HG03108 (cell line): ENCODE measurements around the gene IL7R.

ENCODE experiments used
- ATAC-seq: cut with Tn5 transposase; IDR thresholded peaks from one replicate; pipeline ENCODE4 v1.9.1; 2021; ENCODE audit warnings: moderate library complexity; ENCODE audit not compliant: unreplicated experiment

The IL7R gene

DNA sequence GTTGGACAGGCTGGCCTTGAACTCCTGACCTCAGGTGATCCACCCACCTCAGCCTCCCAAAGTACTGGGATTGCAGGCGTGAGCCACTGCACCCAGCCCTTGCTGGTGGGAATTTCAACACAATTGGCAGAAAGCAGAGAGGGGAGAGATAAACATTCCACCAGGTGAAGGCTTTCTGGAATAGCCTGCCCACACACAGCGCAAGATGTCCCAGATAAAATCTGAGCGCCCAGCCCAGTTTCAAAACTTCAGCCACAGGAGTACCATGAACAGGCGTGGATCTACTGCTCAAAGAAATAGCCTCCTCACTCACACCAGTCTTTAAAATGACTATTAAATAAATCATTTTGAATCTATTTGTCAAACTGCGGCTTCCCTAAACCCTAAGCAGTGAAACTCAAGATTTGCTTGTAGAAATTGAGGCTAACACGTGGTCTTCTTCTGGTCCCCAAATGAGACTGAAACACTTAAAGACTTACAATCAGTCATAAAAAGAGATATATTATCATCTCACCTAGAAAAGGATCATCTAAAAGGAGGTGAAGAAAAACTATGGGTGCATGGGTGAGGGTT lies 47.0 kb downstream of the IL7R start:
- ATAC-seq = no peak

GRCh38 chr5:35904443-35905132 lies 47.9 kb downstream of the IL7R start:
- ATAC-seq = no peak

DNA sequence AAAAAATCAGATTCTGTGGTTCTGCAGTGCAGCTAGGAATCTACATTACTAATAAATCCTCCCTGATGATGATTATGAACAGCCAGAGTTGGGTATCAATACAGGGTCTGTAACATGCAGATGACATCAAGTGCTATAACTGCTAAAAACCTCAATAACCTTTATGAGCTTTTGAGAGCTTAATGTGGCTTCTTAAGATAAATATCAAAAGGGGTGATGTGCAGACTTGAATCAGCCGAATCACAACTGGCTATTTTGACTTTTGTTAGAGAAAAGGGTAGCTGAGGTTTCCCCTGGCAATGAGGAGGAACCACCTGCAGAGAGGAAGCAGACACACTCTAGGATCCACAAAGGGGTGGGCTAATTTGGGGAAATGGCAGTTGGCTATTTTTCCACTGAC lies 51.5 kb downstream of the IL7R start:
- ATAC-seq = no peak

DNA sequence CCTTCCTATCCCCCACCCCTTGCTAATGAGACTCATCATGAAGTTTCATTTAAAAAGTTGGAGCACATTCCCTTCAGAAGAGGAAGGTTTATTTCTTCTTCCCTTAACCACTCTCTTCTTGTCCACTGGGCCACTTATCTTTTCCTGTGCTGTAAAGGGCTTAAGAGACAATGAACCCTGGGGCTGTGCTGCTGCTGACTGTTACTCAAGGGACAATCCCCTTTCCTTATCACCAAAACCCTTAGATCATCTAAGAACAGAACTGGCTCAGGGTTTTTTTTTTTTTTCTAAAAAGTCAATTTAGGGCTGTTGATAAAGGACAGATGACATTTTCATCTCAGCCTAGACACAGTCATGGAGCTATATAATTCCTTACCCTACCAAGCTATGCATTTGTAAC lies 52.1 kb downstream of the IL7R start:
- no peak for ATAC-seq

- no peak for ATAC-seq
These were observed 62.5 kb downstream of the IL7R start for GRCh38 chr5:35919191-35919590.

DNA sequence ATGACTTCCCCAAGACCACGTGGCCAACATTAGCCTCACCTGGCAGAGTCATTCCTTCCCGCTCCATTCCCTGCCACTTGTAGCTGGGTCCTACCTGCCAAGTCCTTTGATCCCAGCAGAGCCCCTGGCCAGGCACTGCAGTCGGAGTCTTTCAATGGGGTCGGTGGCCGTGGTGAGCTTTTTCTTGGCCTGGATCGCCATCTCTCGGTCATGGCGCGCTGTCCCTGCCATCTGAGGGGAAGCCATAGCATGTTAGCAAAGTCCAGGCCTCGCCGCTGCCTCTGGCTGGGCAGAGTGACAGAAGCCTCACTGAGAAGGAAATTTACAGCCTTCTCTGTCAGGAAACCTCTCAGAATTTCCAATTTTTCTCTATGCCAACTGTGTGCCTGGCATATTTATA lies 64.2 kb downstream of the IL7R start:
- no peak for ATAC-seq

DNA sequence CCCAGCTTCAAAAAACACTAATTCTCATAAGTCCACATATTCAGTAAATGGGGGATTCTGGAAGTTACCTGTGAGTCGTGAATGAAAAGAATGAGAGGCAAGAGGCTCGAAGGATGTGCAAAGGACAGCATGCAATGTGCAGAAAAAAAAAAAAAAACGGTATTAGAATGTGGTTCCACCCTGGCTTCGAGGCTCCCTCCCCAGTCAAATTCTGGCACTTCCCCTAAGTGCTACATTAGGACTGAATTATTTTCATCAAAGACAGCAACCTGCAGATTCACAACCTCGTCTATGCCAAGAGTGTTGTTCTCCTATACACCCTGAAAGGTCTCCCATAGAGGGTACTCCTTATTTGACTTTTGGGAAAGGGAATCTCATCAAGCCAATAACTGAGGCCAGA lies 65.2 kb downstream of the IL7R start:
- ATAC-seq = no peak

- ATAC-seq = no peak
These were observed 65.8 kb downstream of the IL7R start for GRCh38 chr5:35922468-35922867.

GRCh38 chr5:35924122-35924949 lies 67.6 kb downstream of the IL7R start:
- ATAC-seq = no peak

- ATAC-seq = no peak
These were observed 68.4 kb downstream of the IL7R start for GRCh38 chr5:35924950-35925722.

GRCh38 chr5:35926389-35927051 lies 69.8 kb downstream of the IL7R start:
- no peak for ATAC-seq
